Calu3 (cell line): Measurements from ENCODE around the gene DGKK. TPM values are rescaled to one million over a fixed set of nuclear protein-coding genes. Genes with fewer than 3 reads are reported as not detected.

Experiments
- BruUV-seq: library from RNA; stranded (reverse); fragments of 400-500 nt; replicated peaks from 2 replicates; lab custom pipeline; 2021; lab: Mats Ljungman, UMichigan
- CTCF ChIA-PET: fragments of 300-600 bp; sonication (Branson Sonifier 250); formaldehyde crosslinking; loops from one replicate; lab custom pipeline; 2022; ENCODE audit warnings: antibody characterized with exemption; lab: Charles Lee
- DNase-seq: peaks from one replicate; pipeline ENCODE4 v3.0.0; 2022
- H3K27ac Mint-ChIP-seq: one replicate; pipeline ENCODE4 v1.8.0; 2022; ENCODE audit warnings: mixed read lengths; ENCODE audit not compliant: unreplicated experiment
- H3K27me3 Mint-ChIP-seq: one replicate; pipeline ENCODE4 v1.8.0; 2022; ENCODE audit warnings: mixed read lengths; ENCODE audit not compliant: unreplicated experiment
- H3K36me3 Mint-ChIP-seq: one replicate; pipeline ENCODE4 v1.8.0; 2022; ENCODE audit warnings: mild to moderate bottlenecking, moderate library complexity, mixed read lengths; ENCODE audit not compliant: insufficient read depth, unreplicated experiment
- H3K4me1 Mint-ChIP-seq: one replicate; pipeline ENCODE4 v1.8.0; 2022; ENCODE audit warnings: mild to moderate bottlenecking, low read depth, mixed read lengths; ENCODE audit not compliant: unreplicated experiment
- H3K4me3 Mint-ChIP-seq: one replicate; pipeline ENCODE4 v1.8.0; 2022; ENCODE audit warnings: mild to moderate bottlenecking, low read depth, moderate library complexity, mixed read lengths; ENCODE audit not compliant: unreplicated experiment
- H3K9me3 Mint-ChIP-seq: one replicate; pipeline ENCODE4 v1.8.0; 2022; ENCODE audit warnings: low read depth, mixed read lengths; ENCODE audit not compliant: unreplicated experiment
- CTCF ChIP-seq: fragments of 200-600 bp; IDR thresholded peaks from one replicate; pipeline ENCODE4 v1.8.0; 2022; ENCODE audit warnings: antibody characterized with exemption; ENCODE audit not compliant: unreplicated experiment
- intact Hi-C: fragments of 100-400 bp; cut with micrococcal nuclease; formaldehyde crosslinking; loops from one replicate; pipeline ENCODE4 v1.10.0; 2022; ENCODE audit not compliant: unreplicated experiment
- total RNA-seq: library from RNA; stranded (reverse); gene quantifications from 2 replicates; pipeline ENCODE4 v1.2.3, GENCODE V29; 2022

Gene DGKK
- total RNA-seq, 1 experiment from 2014 or later, result not detected

- BruUV-seq, result no TSS peak
- Mint-ChIP-seq H3K27ac (no peak overlapping the region), H3K4me3 (no peak overlapping the region), H3K9me3 (no peaks in the 10 kb centered on the region), H3K36me3 (no peaks in the 10 kb centered on the region), H3K27me3 (peaks cover 26% of the 10 kb centered on the region), H3K4me1 (no peaks in the 10 kb centered on the region)
- DNase-seq, result no peak
- CTCF ChIA-PET, result no interaction called here
- no peak for TF ChIP-seq CTCF
- intact Hi-C loops, result no loop called here
Observed at GRCh38 chrX:50492720-50493119, 22.1 kb upstream of the DGKK start.

DNA sequence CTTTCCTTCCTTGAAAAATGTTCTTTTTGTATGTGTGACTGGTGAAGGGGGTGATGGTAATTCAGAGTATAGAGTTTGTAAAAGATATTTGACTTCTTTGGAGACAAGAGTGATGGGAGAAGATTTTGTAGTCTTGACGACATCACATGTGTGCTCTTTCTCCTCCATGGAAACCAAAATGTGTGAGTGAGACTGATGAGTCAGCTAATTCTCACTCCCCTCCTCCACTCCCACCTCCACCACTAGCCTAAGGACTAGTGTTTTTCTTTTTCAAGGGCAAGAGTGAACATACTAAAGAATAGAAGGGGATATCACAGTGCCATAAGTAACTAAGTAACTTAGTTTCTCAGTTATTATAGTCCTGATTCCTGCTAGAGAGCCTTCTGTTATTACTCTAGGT lies 14.0 kb upstream of the DGKK start:
- CTCF ChIA-PET, result no interaction called here
- intact Hi-C loops, result no loop called here
- no peak for TF ChIP-seq CTCF
- H3K4me3 Mint-ChIP-seq, result no peak overlapping the region
- H3K27me3 Mint-ChIP-seq, result peaks cover 38% of the 10 kb centered on the region
- no peak for DNase-seq
- no peaks in the 10 kb centered on the region for H3K4me1 Mint-ChIP-seq
- no TSS peak for BruUV-seq
- no peak overlapping the region for H3K27ac Mint-ChIP-seq
- H3K9me3 Mint-ChIP-seq, result no peaks in the 10 kb centered on the region
- H3K36me3 Mint-ChIP-seq, result no peaks in the 10 kb centered on the region

DNA sequence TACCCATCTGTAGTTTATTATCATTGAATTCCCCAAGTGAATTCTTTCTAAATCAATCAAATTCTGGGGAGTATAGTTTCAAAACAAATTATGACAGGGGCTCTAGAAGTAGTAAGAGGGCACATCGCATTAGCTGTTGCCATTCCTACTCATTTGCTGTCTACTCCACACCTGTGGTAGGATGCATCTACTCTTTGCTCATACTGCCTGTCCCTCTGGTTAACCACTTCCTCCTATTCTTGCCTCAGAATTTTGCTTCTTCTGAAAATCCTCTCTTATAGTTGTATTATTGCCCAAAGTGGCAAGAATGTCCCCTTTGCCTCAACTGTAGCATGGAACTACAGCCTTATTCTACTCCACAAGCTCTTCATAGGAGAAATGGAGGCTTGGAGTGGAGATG lies 12.7 kb upstream of the DGKK start:
- intact Hi-C loops, result no loop called here
- no TSS peak for BruUV-seq
- no peak for TF ChIP-seq CTCF
- Mint-ChIP-seq H3K27ac (no peak overlapping the region), H3K4me3 (no peak overlapping the region), H3K9me3 (no peaks in the 10 kb centered on the region), H3K36me3 (no peaks in the 10 kb centered on the region), H3K4me1 (no peaks in the 10 kb centered on the region), H3K27me3 (peaks cover 52% of the 10 kb centered on the region)
- CTCF ChIA-PET, result no interaction called here
- DNase-seq, result no peak

DNA sequence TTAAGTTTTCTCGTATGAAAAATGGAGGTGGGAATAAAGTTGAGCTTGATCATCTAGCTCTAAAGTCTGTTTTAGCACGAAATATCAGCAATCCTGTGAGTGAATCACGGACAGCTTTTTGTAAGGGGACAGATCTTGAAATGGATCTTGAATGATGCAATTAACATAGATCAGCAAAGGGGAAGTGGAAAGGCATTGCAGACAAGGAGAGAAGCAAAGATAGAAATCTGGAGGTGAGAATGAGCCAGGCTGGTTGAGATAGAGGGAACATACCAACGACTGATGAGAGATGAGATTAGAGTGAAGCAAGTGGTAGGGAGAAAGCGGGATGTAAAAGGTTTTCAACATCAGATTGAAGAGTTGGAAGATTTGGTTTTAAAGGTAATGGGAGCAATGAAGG lies 4.6 kb upstream of the DGKK start:
- no TSS peak for BruUV-seq
- no peak for TF ChIP-seq CTCF
- intact Hi-C loops, result no loop called here
- DNase-seq, result no peak
- Mint-ChIP-seq H3K4me1 (no peaks in the 10 kb centered on the region), H3K36me3 (no peaks in the 10 kb centered on the region), H3K4me3 (no peak overlapping the region), H3K27ac (no peak overlapping the region), H3K9me3 (no peaks in the 10 kb centered on the region), H3K27me3 (peaks cover 75% of the 10 kb centered on the region)
- CTCF ChIA-PET, result no interaction called here
